GM12865 (cell line): ENCODE measurements around the gene ENDOV.

ENCODE experiments used
- DNase-seq: peaks from one replicate; pipeline ENCODE4 v3.0.0; 2010; ENCODE audit warnings: low read depth
- H3K4me3 ChIP-seq: 2 replicates; pipeline ENCODE4 v1.5.1; 2011; ENCODE audit warnings: mild to moderate bottlenecking, low read depth, low read length, control low read depth
- TF ChIP-seq, protein P1 (sequence below): IDR thresholded peaks from 2 replicates; pipeline ENCODE4 v1.5.1; 2011; ENCODE audit warnings: low read length, control low read depth, low read depth, inconsistent platforms; ENCODE audit not compliant: insufficient read depth; ENCODE audit errors: missing control alignments

ENDOV gene

DNA sequence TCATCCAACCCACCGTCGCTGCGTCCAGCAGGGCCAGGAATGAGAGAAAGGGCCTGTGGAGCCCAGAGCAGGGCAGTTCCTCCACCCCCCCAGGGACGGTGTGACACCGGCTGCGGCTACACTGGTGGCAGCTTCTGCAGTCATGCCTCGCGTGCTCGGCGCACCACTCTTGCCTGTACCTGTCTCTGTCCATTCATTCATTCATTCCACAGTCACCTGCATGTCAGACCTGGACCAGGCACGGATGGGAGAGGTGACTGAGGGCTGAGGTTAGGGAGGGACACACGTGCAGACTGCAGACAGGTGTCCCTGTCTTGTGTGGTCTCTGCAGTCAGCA lies 27.3 kb downstream of the ENDOV start:
- DNase-seq, result no peak
- TF ChIP-seq, protein P1, sequence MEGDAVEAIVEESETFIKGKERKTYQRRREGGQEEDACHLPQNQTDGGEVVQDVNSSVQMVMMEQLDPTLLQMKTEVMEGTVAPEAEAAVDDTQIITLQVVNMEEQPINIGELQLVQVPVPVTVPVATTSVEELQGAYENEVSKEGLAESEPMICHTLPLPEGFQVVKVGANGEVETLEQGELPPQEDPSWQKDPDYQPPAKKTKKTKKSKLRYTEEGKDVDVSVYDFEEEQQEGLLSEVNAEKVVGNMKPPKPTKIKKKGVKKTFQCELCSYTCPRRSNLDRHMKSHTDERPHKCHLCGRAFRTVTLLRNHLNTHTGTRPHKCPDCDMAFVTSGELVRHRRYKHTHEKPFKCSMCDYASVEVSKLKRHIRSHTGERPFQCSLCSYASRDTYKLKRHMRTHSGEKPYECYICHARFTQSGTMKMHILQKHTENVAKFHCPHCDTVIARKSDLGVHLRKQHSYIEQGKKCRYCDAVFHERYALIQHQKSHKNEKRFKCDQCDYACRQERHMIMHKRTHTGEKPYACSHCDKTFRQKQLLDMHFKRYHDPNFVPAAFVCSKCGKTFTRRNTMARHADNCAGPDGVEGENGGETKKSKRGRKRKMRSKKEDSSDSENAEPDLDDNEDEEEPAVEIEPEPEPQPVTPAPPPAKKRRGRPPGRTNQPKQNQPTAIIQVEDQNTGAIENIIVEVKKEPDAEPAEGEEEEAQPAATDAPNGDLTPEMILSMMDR, result no peak

DNA sequence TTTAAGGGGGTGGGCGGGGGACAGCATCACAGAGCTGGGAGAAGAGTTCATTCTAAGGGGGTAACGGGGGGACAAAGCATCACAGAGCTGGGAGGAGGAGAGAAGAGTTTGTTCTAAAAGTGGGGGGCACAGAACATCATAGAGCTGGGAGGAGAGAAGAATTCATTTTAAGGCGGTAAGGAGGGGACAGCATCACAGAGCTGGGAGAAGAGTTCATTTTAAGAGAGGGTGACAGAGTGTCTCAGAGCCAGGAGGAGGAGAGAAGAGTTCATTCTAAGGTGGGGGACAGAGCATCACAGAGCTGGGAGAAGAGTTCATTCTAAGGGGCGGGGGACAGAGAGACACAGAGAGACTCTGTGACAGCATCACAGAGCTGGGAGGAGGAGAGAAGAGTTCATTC lies 27.8 kb downstream of the ENDOV start:
- DNase-seq, result no peak
- TF ChIP-seq, protein P1, result no peak
- no peak overlapping the region for H3K4me3 ChIP-seq

More for the DNA sequence above, 27.3 kb downstream of the ENDOV start:
- H3K4me3 ChIP-seq, result no peak overlapping the region

DNA sequence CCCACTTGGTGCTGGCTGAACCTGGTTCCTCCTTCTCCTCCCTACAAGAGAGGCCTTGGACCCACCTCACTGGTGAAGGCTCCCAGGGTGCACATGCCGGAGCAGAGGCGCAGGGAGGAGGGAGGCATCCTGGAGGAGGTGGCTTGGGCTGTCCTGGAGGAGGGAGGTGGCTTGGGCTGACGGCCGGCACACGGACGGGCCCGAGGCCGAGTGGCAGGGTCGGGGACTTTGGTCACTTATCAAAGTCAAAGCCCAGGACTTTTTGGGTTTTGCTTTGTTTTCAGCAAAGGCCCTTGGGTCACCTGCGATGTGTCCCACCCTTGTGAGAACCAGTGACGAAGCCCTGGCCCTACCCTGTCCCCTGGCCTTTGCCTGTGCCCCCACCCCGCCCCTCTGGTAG lies 28.5 kb downstream of the ENDOV start:
- H3K4me3 ChIP-seq, result no peak overlapping the region
- TF ChIP-seq, protein P1, result no peak

DNA sequence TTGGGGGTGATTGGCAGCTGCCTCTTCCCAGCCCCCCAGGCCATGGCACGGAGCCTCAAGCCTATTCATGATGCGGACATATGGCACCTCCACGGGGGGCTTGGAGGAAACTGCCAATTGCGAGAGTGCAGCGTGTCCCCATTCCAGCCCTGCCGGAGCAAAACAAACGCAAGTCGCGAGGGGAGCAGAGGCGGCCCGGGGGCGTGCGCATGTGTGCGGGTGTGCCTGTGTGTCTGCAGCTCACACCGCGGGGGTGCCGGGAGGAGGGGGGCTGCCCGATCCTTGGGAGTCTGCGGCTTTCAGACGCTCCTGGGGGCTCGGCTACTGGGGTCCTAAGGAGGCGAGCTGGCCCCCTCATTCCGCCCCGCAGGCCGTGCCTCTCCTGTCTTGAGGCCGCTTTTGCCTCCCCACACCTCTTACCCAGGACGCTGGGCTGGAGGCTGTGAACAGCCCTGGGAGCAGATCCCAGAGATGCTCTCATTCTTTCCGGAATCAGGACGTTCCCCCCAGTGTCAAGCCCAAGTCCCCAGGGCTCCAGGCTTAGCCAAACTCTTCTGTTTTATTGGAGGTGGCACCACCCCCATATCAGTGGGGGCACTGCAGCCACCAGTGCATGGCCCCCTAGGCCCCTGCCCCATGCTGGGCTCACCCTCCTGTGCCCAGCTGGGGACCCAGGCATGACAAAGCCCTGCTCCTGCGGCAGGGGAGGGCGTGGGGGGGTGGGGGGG lies 29.1 kb downstream of the ENDOV start:
- no peak overlapping the region for H3K4me3 ChIP-seq
- TF ChIP-seq, protein P1, result no peak
- no peak for DNase-seq

More for the DNA sequence above, 28.5 kb downstream of the ENDOV start:
- no peak for DNase-seq

DNA sequence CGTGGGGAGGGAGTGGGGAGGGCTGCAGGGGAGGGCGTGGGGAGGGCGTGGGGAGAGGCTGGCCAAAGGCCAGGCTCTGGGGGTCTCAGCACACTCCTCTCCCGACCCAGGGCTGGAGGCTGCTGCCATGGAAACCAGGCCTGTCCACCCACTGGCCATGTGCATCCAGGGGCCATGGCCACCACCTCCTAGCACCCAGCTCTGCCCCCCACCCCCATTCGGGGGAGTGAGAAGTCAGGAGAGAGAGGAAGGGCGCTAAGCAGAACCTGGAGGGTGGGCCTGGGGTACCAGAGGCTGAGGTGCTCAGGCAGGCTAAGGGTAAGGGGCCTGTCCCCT lies 29.6 kb downstream of the ENDOV start:
- H3K4me3 ChIP-seq, result no peak overlapping the region
- TF ChIP-seq, protein P1, result no peak
- DNase-seq, result no peak

DNA sequence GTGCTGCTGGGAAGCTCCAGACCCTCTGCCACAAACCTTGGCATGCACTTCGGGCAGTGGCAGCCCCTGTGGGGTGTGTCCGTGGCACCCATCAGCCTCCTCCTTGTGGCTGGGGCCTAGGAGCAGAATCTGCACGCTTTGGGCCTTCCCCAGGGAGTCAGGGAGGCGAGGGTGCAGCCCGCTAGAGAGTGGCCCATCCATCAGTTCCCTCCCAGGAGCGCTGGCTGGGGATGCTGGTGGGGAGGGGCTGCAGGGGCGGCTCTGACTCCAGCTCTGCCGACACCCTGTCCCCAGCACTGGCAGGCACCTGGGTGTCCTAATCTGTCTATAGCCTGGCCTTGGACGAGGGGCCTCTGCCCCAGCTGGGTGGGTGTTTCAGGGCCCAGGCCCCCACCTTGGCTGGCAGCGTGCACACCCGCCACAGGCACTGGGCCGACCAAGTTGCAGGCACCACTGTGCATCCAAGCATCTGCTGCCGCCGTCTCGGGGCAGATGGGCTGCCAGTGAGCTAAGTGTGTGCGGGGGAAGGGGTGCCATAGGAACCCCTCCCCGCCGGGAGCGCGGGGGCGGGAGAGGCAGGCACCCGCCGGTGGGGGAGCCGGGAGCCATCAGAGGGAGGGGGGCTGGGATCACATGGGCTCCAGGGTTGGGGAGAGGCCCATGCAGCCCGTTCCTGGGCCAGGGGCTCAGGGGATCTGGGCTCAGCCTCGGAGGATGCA lies 30.2 kb downstream of the ENDOV start:
- TF ChIP-seq, protein P1, result no peak
- DNase-seq, result no peak
- no peak overlapping the region for H3K4me3 ChIP-seq
